GM18511 (cell line): ENCODE results near the gene TLNRD1.

ENCODE experiments used
- ATAC-seq: cut with Tn5 transposase; IDR thresholded peaks from one replicate; pipeline ENCODE4 v1.9.1; 2021; ENCODE audit warnings: mild to moderate bottlenecking, moderate library complexity; ENCODE audit not compliant: unreplicated experiment

TLNRD1 gene

GRCh38 chr15:81025721-81026370, 25.1 kb downstream of the TLNRD1 start:
- ATAC-seq = no peak

GRCh38 chr15:81026836-81027599, 26.3 kb downstream of the TLNRD1 start:
- ATAC-seq = no peak

GRCh38 chr15:81029414-81030300, 28.9 kb downstream of the TLNRD1 start:
- no peak for ATAC-seq

GRCh38 chr15:81030301-81030750, 29.6 kb downstream of the TLNRD1 start:
- no peak for ATAC-seq

- ATAC-seq = no peak
Measured at GRCh38 chr15:81031203-81031602, 30.5 kb downstream of the TLNRD1 start.

- ATAC-seq = no peak
Measured at GRCh38 chr15:81032355-81032754, 31.6 kb downstream of the TLNRD1 start.

- no peak for ATAC-seq
Measured at GRCh38 chr15:81032818-81033217, 32.1 kb downstream of the TLNRD1 start.

- no peak for ATAC-seq
Measured at GRCh38 chr15:81033508-81033907, 32.8 kb downstream of the TLNRD1 start.

- ATAC-seq = no peak
Measured at GRCh38 chr15:81037952-81038743, 37.4 kb downstream of the TLNRD1 start.

- ATAC-seq = no peak
Measured at GRCh38 chr15:81038975-81039607, 38.4 kb downstream of the TLNRD1 start.

GRCh38 chr15:81040757-81041156, 40.0 kb downstream of the TLNRD1 start:
- ATAC-seq = no peak

GRCh38 chr15:81043281-81043934, 42.7 kb downstream of the TLNRD1 start:
- no peak for ATAC-seq

GRCh38 chr15:81043935-81044575, 43.3 kb downstream of the TLNRD1 start:
- ATAC-seq = no peak

- ATAC-seq = no peak
Measured at GRCh38 chr15:81046290-81046689, 45.6 kb downstream of the TLNRD1 start.

- no peak for ATAC-seq
Measured at GRCh38 chr15:81047928-81048327, 47.2 kb downstream of the TLNRD1 start.

- no peak for ATAC-seq
Measured at GRCh38 chr15:81049835-81050234, 49.1 kb downstream of the TLNRD1 start.

- ATAC-seq = no peak
Measured at GRCh38 chr15:81050259-81050658, 49.5 kb downstream of the TLNRD1 start.

GRCh38 chr15:81050805-81051204, 50.1 kb downstream of the TLNRD1 start:
- no peak for ATAC-seq

- no peak for ATAC-seq
Measured at GRCh38 chr15:81052046-81052445, 51.3 kb downstream of the TLNRD1 start.
